ENCODE results near the gene DGCR8. TPM values are rescaled to one million over a fixed set of nuclear protein-coding genes. Genes with fewer than 3 reads are reported as not detected.
"Not testable (repeated sequence)": the region's sequence is repeated elsewhere in the genome, so short reads cannot be mapped to it uniquely, and the experiment has no call there.

Gene DGCR8
- polyA plus RNA-seq, 2 donors = 14.1 to 21.6 TPM

DNA sequence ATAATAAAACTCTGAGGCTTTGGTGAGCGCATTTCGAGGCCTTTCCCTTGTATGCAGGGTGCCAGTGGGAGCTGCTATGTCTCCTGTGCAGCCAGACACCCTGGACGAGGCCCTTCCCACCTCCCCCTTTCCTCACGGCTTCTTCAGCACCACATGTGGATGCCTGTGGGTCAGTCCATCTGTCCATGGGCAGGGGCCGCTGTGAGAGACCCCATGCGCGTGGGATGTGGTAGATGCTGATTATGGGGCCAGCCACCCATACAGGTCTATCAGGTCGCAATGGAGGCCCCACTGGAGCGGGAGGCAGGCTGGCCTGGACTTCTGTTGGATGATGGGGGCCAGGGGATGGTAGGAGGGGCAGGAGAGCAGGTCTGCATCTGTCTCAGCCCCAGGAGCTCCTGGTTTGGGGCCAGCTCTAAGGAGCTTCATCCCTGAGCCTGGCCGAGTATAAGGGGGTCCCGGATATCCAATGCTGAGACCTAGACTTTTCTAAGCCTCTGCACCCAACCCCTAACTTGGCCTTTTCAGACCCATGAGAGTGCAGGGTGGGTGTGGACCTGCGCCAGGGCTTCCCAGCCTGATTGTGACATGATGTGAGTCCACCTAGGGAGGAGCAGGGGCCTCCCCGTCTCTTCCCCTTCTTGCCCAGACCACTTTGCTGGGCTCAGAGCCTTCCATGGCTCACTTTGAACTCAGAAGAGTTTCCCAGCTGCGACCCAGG, 14.0 kb upstream of the DGCR8 start:
- Histone ChIP-seq H3K27me3 (ENCODE audit: control insufficient read depth in 1 of 2, insufficient read depth in 2 of 2, low read length in 2 of 2) (no peaks in the 10 kb centered on the region), H3K4me1 (ENCODE audit: control insufficient read depth in 2 of 2, insufficient read depth in 2 of 2, low read length in 1 of 2) (peaks cover 5 to 34% of the 10 kb centered on the region in 2 donors), H3K9me3 (ENCODE audit: control insufficient read depth in 2 of 2, insufficient read depth in 1 of 2, low read depth in 1 of 2, low read length in 1 of 2) (no peaks in the 10 kb centered on the region), H3K36me3 (ENCODE audit: control insufficient read depth in 2 of 2, insufficient read depth in 2 of 2, low read length in 1 of 2) (peaks cover 3 to 24% of the 10 kb centered on the region in 2 donors), H3K4me3 (ENCODE audit: low read depth in 1 of 2, low read length in 2 of 2) (no peak overlapping the region), H3K27ac (ENCODE audit: low read depth in 2 of 2, low read length in 1 of 2) (no peak overlapping the region)
- 92% methylated on average over 14 of the region's 14 CpGs for WGBS, 2 donors

DNA sequence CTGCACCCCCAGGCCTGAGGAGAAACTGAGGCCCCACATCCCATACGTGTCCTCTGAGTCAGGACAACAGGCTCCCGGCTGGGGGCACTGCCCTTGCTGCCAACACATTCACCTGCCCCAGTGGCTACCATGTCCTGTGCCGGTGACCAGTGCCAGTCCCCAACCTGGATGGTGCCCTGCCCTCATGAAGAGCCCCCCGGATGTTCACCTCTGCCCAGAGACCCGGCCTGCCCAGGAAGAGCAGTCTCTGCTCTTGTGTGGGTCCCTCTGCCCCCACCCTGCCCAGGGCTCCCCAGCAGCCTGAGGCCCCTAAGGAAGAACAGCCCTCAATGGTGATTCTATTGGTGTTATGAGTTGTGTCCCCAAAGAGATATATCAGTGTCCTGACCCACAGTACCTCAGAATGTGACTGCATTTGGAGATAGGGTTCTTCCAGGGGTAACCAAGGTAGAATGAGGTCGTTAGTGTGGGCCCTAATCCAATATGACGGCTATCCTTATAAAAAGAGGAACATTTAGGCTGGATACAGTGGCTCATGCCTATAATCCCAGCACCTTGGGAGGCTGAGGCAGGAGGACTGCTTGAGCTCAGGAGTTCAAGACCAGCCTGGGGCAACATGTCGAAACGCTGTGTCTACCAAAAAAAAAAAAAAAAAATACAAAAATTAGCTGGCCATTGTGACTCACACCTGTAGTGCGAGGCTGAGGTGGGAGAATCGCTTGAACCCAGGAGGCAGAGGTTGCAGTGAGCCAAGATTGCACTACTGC, 13.2 kb upstream of the DGCR8 start:
- Histone ChIP-seq H3K9me3 (ENCODE audit: control insufficient read depth in 2 of 2, insufficient read depth in 1 of 2, low read depth in 1 of 2, low read length in 1 of 2) (no peaks in the 10 kb centered on the region), H3K4me1 (ENCODE audit: control insufficient read depth in 2 of 2, insufficient read depth in 2 of 2, low read length in 1 of 2) (peaks cover 5 to 29% of the 10 kb centered on the region in 2 donors), H3K36me3 (ENCODE audit: control insufficient read depth in 2 of 2, insufficient read depth in 2 of 2, low read length in 1 of 2) (peaks cover under 1 to 18% of the 10 kb centered on the region in 2 donors), H3K27ac (ENCODE audit: low read depth in 2 of 2, low read length in 1 of 2) (no peak overlapping the region), H3K4me3 (ENCODE audit: low read depth in 1 of 2, low read length in 2 of 2) (no peak overlapping the region), H3K27me3 (ENCODE audit: control insufficient read depth in 1 of 2, insufficient read depth in 2 of 2, low read length in 2 of 2) (no peaks in the 10 kb centered on the region)
- WGBS, 2 donors = 88 to 89% methylated on average over 11 of the region's 11 CpGs

- H3K27ac ChIP-seq (ENCODE audit: low read depth in 2 of 2, low read length in 1 of 2); H3K27me3 ChIP-seq (ENCODE audit: control insufficient read depth in 1 of 2, insufficient read depth in 2 of 2, low read length in 2 of 2); H3K9me3 ChIP-seq (ENCODE audit: control insufficient read depth in 2 of 2, insufficient read depth in 1 of 2, low read depth in 1 of 2, low read length in 1 of 2); H3K4me3 ChIP-seq (ENCODE audit: low read depth in 1 of 2, low read length in 2 of 2): not testable (repeated sequence)
- Histone ChIP-seq H3K4me1 (ENCODE audit: control insufficient read depth in 2 of 2, insufficient read depth in 2 of 2, low read length in 1 of 2) (peaks cover 5 to 25% of the 10 kb centered on the region in 2 donors), H3K36me3 (ENCODE audit: control insufficient read depth in 2 of 2, insufficient read depth in 2 of 2, low read length in 1 of 2) (peaks cover 0 to 18% of the 10 kb centered on the region in 2 donors)
- WGBS, 2 donors = 96 to 100% methylated on average over 3 of the region's 3 CpGs
Observed at GRCh38 chr22:20067384-20067682, 12.7 kb upstream of the DGCR8 start.

- H3K27me3 ChIP-seq (ENCODE audit: control insufficient read depth in 1 of 2, insufficient read depth in 2 of 2, low read length in 2 of 2) = no peaks in the 10 kb centered on the region
- H3K27ac ChIP-seq (ENCODE audit: low read depth in 2 of 2, low read length in 1 of 2) = no peak overlapping the region
- peaks cover 0 to 13% of the 10 kb centered on the region in 2 donors for H3K36me3 ChIP-seq (ENCODE audit: control insufficient read depth in 2 of 2, insufficient read depth in 2 of 2, low read length in 1 of 2)
- no peaks in the 10 kb centered on the region for H3K9me3 ChIP-seq (ENCODE audit: control insufficient read depth in 2 of 2, insufficient read depth in 1 of 2, low read depth in 1 of 2, low read length in 1 of 2)
- WGBS, 2 donors = 91% methylated on average over 7 of the region's 7 CpGs
- peaks cover 0 to 14% of the 10 kb centered on the region in 2 donors for H3K4me1 ChIP-seq (ENCODE audit: control insufficient read depth in 2 of 2, insufficient read depth in 2 of 2, low read length in 1 of 2)
- no peak overlapping the region for H3K4me3 ChIP-seq (ENCODE audit: low read depth in 1 of 2, low read length in 2 of 2)
Observed at GRCh38 chr22:20068640-20069039, 11.4 kb upstream of the DGCR8 start.

DNA sequence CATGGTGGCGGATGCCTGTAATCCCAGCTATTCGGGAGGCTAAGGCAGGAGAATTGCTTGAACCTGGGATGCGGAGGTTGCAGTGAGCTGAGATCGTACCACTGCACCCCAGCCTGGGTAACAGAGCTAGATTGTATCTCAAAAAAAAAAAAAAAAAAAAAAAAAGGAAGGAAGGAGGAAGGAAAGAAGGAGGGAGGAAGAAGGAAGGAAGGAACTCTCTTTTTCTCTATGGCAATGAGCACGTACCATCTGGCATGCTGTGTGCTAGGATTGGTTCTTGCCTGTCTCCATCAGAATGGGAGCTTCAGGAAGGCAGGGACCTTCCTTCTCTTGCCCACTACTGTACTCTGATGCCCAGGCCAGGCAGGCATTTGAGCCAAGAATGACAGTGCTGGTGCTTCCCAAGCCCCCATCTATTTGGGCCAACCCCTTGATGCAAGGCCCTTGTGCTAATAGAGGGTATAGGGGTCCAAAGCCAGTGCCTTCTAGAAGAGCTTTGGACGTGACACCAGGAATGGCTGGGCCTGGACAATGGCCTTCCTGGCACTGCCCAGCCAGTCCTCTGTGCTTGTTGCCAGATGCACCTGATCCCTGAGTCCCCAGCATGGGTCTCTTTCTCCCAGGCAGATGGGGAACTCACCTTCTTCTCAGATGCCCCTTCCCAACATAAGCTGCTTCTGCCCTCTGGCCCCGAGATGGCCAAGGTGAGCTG, 10.6 kb upstream of the DGCR8 start:
- Histone ChIP-seq H3K9me3 (ENCODE audit: control insufficient read depth in 2 of 2, insufficient read depth in 1 of 2, low read depth in 1 of 2, low read length in 1 of 2) (no peaks in the 10 kb centered on the region), H3K36me3 (ENCODE audit: control insufficient read depth in 2 of 2, insufficient read depth in 2 of 2, low read length in 1 of 2) (peaks cover 0 to 6% of the 10 kb centered on the region in 2 donors), H3K27me3 (ENCODE audit: control insufficient read depth in 1 of 2, insufficient read depth in 2 of 2, low read length in 2 of 2) (no peaks in the 10 kb centered on the region), H3K4me3 (ENCODE audit: low read depth in 1 of 2, low read length in 2 of 2) (no peak overlapping the region), H3K27ac (ENCODE audit: low read depth in 2 of 2, low read length in 1 of 2) (no peak overlapping the region), H3K4me1 (ENCODE audit: control insufficient read depth in 2 of 2, insufficient read depth in 2 of 2, low read length in 1 of 2) (peaks cover 0 to 6% of the 10 kb centered on the region in 2 donors)
- 86 to 98% methylated on average over 7 of the region's 7 CpGs for WGBS, 2 donors

GRCh38 chr22:20071524-20071972, 8.5 kb upstream of the DGCR8 start:
- H3K36me3 ChIP-seq (ENCODE audit: control insufficient read depth in 2 of 2, insufficient read depth in 2 of 2, low read length in 1 of 2) = no peaks in the 10 kb centered on the region
- no peaks in the 10 kb centered on the region for H3K27me3 ChIP-seq (ENCODE audit: control insufficient read depth in 1 of 2, insufficient read depth in 2 of 2, low read length in 2 of 2)
- H3K4me3 ChIP-seq (ENCODE audit: low read depth in 1 of 2, low read length in 2 of 2) = no peak overlapping the region
- H3K27ac ChIP-seq (ENCODE audit: low read depth in 2 of 2, low read length in 1 of 2) = no peak overlapping the region
- no peaks in the 10 kb centered on the region for H3K9me3 ChIP-seq (ENCODE audit: control insufficient read depth in 2 of 2, insufficient read depth in 1 of 2, low read depth in 1 of 2, low read length in 1 of 2)
- 88 to 90% methylated on average over 8 of the region's 8 CpGs for WGBS, 2 donors
- H3K4me1 ChIP-seq (ENCODE audit: control insufficient read depth in 2 of 2, insufficient read depth in 2 of 2, low read length in 1 of 2) = no peaks in the 10 kb centered on the region

DNA sequence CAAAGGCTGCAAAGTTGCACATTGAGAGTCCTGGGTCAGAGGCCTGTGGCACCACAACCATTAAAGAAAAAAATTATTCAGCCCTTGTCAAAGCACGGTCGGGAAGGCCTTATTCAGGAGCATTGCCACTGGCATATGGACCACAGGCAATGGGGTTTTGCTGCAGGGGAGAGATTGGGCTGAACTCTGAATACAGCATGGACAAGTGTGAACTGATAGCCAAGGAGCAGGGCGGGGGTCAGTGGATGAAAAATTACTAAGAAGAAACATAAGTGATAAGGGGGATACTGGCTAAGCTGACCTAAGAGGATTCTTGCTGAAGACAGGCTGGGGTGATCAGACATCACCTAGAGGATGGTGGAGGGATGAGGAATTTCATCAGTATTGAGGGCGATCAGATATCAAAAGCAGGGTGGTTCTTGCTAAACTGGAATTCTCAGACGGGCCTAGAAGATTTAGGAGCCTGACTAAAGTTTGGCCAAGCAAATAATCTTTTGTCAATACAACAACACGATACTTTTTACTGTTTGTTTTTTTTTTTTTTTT, 3.3 kb upstream of the DGCR8 start:
- 59 to 74% methylated on average over 6 of the region's 6 CpGs for WGBS, 2 donors
- Histone ChIP-seq H3K36me3 (ENCODE audit: control insufficient read depth in 2 of 2, insufficient read depth in 2 of 2, low read length in 1 of 2) (no peaks in the 10 kb centered on the region), H3K27ac (ENCODE audit: low read depth in 2 of 2, low read length in 1 of 2) (no peak overlapping the region), H3K4me3 (ENCODE audit: low read depth in 1 of 2, low read length in 2 of 2) (no peak overlapping the region), H3K27me3 (ENCODE audit: control insufficient read depth in 1 of 2, insufficient read depth in 2 of 2, low read length in 2 of 2) (no peaks in the 10 kb centered on the region), H3K9me3 (ENCODE audit: control insufficient read depth in 2 of 2, insufficient read depth in 1 of 2, low read depth in 1 of 2, low read length in 1 of 2) (no peaks in the 10 kb centered on the region), H3K4me1 (ENCODE audit: control insufficient read depth in 2 of 2, insufficient read depth in 2 of 2, low read length in 1 of 2) (peaks cover 6 to 7% of the 10 kb centered on the region in 2 donors)

DNA sequence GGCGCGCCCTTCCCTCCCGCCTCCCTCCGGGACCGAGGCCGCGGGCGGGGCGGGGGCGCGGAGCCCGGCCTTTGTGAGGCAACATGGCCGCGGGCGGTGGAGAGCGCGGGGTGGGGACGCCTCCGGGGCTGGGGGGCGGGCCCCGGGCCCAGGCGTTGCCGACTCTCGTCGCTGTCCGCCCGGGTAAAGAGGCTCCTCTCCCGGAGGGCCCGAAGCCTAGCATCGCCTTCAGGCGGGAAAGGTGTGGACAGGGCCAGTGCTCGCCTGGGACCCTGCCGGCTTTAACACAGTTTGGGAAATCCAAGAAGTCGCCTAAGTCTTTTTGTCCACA, 369 bp downstream of the DGCR8 start:
- 0% methylated on average over 20 to 34 of the region's 34 CpGs for WGBS, 2 donors
- Histone ChIP-seq H3K36me3 (ENCODE audit: control insufficient read depth in 2 of 2, insufficient read depth in 2 of 2, low read length in 1 of 2) (peaks cover 0 to 3% of the 10 kb centered on the region in 2 donors), H3K4me1 (ENCODE audit: control insufficient read depth in 2 of 2, insufficient read depth in 2 of 2, low read length in 1 of 2) (peaks cover 6 to 25% of the 10 kb centered on the region in 2 donors), H3K9me3 (ENCODE audit: control insufficient read depth in 2 of 2, insufficient read depth in 1 of 2, low read depth in 1 of 2, low read length in 1 of 2) (no peaks in the 10 kb centered on the region), H3K4me3 (ENCODE audit: low read depth in 1 of 2, low read length in 2 of 2) (peak overlapping the region; percentile 49 to 58), H3K27me3 (ENCODE audit: control insufficient read depth in 1 of 2, insufficient read depth in 2 of 2, low read length in 2 of 2) (no peaks in the 10 kb centered on the region), H3K27ac (ENCODE audit: low read depth in 2 of 2, low read length in 1 of 2) (peak overlapping the region; percentile 94 to 95)

GRCh38 chr22:20080776-20081654, 974 bp downstream of the DGCR8 start:
- peak overlapping the region; percentile 49 to 58 for H3K4me3 ChIP-seq (ENCODE audit: low read depth in 1 of 2, low read length in 2 of 2)
- whole genome bisulfite sequencing, 2 donors = 10 to 11% methylated on average over 27 of the region's 27 CpGs

More at GRCh38 chr22:20080776-20081654, 974 bp downstream of the DGCR8 start:
- no peaks in the 10 kb centered on the region for H3K27me3 ChIP-seq (ENCODE audit: control insufficient read depth in 1 of 2, insufficient read depth in 2 of 2, low read length in 2 of 2)
- peaks cover 0 to 6% of the 10 kb centered on the region in 2 donors for H3K36me3 ChIP-seq (ENCODE audit: control insufficient read depth in 2 of 2, insufficient read depth in 2 of 2, low read length in 1 of 2)
- H3K4me1 ChIP-seq (ENCODE audit: control insufficient read depth in 2 of 2, insufficient read depth in 2 of 2, low read length in 1 of 2) = peaks cover 9 to 25% of the 10 kb centered on the region in 2 donors
- no peaks in the 10 kb centered on the region for H3K9me3 ChIP-seq (ENCODE audit: control insufficient read depth in 2 of 2, insufficient read depth in 1 of 2, low read depth in 1 of 2, low read length in 1 of 2)
- H3K27ac ChIP-seq (ENCODE audit: low read depth in 2 of 2, low read length in 1 of 2) = peak overlapping the region; percentile 94 to 95
